Measurements from ENCODE around the gene ANAPC4. TPM values are rescaled to one million over a fixed set of nuclear protein-coding genes. Genes with fewer than 3 reads are reported as not detected.

The ANAPC4 gene
- polyA plus RNA-seq, 1 donor (not counting 4 experiments of a cell fraction or from before 2014, with no cell fraction given) = 26.9 TPM

DNA sequence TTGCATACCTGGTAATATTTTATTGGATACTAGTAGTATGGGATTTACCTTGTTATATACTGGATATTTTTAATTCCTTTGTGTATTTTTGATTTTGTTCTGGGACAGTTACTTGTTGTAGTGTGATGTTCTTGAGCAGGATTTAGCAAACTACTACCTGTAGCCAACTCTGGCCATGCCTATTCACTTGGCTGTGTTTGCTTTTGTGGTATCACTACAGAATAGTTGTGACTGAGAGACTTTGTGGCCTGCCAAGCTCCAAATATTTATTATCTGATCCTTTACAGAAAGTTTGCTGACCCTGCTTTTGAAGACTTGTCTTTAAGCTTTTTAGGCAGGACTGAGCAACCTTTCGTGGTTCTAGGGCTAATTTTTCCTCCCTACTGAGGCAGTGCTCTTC is 46.7 kb upstream of the ANAPC4 start:
- dilution Hi-C loops (cut with MboI; ENCODE audit: extremely low pct_ligation_motif_present, low sequenced_read_pairs) = no loop called here
- Histone ChIP-seq H3K4me2 (ENCODE audit: control insufficient read depth, extremely low read depth, insufficient read depth, low read depth, low read length) (no peak overlapping the region), H3K9me3 (ENCODE audit: control insufficient read depth, low read depth, low read length) (no peaks in the 10 kb centered on the region), H2AFZ (ENCODE audit: control insufficient read depth, low read length) (no peak overlapping the region), H3K79me2 (ENCODE audit: control insufficient read depth, insufficient read depth, low read length) (no peaks in the 10 kb centered on the region), H3K36me3 (ENCODE audit: control insufficient read depth in 2 of 2, extremely low read depth in 1 of 2, insufficient read depth in 2 of 2, low read length in 2 of 2) (no peaks in the 10 kb centered on the region), H3K4me3 (ENCODE audit: control insufficient read depth in 2 of 3, extremely low read depth in 1 of 3, insufficient read depth in 2 of 3, low read depth in 1 of 3, low read length in 3 of 3) (no peak overlapping the region), H3K27ac (ENCODE audit: control insufficient read depth, insufficient read depth, low read length) (no peak overlapping the region), H3K9ac (ENCODE audit: control insufficient read depth, extremely low read depth, insufficient read depth, low read length) (no peak overlapping the region), H3K27me3 (ENCODE audit: control insufficient read depth, extremely low read depth, insufficient read depth, low read length) (no peaks in the 10 kb centered on the region), H4K20me1 (ENCODE audit: control insufficient read depth, extremely low read depth, insufficient read depth, low read length) (no peaks in the 10 kb centered on the region), H3K4me1 (ENCODE audit: control insufficient read depth, extremely low read depth, insufficient read depth, low read length) (no peaks in the 10 kb centered on the region), H3K9me1 (ENCODE audit: control insufficient read depth, extremely low read depth, insufficient read depth, low read length) (no peaks in the 10 kb centered on the region)
- no peak for DNase-seq (ENCODE audit: low read depth, low spot score)
- FAIRE-seq = no peak
- no peak for TF ChIP-seq EZH2 (IDR thresholded peaks at IDR 0.05; ENCODE audit: low read length)
- TF ChIP-seq, protein P1, sequence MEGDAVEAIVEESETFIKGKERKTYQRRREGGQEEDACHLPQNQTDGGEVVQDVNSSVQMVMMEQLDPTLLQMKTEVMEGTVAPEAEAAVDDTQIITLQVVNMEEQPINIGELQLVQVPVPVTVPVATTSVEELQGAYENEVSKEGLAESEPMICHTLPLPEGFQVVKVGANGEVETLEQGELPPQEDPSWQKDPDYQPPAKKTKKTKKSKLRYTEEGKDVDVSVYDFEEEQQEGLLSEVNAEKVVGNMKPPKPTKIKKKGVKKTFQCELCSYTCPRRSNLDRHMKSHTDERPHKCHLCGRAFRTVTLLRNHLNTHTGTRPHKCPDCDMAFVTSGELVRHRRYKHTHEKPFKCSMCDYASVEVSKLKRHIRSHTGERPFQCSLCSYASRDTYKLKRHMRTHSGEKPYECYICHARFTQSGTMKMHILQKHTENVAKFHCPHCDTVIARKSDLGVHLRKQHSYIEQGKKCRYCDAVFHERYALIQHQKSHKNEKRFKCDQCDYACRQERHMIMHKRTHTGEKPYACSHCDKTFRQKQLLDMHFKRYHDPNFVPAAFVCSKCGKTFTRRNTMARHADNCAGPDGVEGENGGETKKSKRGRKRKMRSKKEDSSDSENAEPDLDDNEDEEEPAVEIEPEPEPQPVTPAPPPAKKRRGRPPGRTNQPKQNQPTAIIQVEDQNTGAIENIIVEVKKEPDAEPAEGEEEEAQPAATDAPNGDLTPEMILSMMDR (optimal IDR thresholded peaks at IDR 0.05 in 1 of 3, IDR thresholded peaks at IDR 0.05 in 1 of 3, conservative IDR thresholded peaks at IDR 0.05 in 1 of 3; ENCODE audit: extremely low read depth in 1 of 3, insufficient read depth in 2 of 3, low read length in 3 of 3) = no peak

DNA sequence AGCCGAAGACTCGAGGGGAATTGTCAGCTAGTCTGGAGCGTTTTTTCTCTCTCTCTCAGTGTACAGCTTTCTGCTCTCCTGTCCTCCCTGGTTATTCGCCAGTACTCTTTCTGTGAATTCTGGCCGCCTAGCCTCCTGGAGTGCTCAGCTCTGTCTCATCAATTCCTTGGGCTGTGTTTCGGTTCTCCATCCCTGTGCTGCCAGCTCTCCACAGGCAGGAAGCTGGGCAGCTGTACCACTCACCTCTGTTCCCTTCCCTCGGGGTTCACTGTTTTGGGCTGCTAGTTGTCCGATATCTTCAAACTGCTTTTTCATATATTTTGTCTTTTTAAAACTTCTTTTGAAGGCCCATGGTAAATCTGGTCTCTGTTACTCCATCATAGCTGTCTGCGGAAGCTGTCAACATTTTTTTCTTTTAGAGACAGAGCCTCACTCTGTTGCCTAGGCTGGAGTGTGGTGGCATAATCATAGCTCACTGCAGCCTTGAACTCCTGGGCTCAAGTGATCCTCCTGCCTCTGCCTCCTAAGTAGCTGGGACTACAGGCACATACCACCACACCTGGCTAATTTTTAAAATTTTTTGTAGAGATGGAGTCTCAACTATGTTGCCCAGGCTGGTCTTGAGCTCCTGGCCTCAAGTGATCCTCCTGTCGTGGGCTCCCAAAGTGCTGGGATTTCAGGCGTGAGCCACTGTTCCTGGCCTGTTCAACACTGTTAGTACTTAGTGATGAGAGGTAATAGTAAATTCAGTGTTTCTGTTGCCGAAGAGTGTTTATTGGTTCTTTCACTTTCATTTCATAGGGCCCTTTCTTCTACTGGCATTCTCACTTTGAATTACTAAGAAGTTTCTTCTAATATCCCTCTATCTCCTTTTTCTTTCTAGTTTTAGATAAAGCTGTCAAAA is 45.9 kb upstream of the ANAPC4 start:
- dilution Hi-C loops (cut with MboI; ENCODE audit: extremely low pct_ligation_motif_present, low sequenced_read_pairs) = no loop called here
- FAIRE-seq (no peak), DNase-seq (ENCODE audit: low read depth, low spot score) (no peak)
- Histone ChIP-seq H3K79me2 (ENCODE audit: control insufficient read depth, insufficient read depth, low read length) (no peaks in the 10 kb centered on the region), H3K27me3 (ENCODE audit: control insufficient read depth, extremely low read depth, insufficient read depth, low read length) (no peaks in the 10 kb centered on the region), H3K4me2 (ENCODE audit: control insufficient read depth, extremely low read depth, insufficient read depth, low read depth, low read length) (no peak overlapping the region), H3K4me1 (ENCODE audit: control insufficient read depth, extremely low read depth, insufficient read depth, low read length) (no peaks in the 10 kb centered on the region), H3K4me3 (ENCODE audit: control insufficient read depth in 2 of 3, extremely low read depth in 1 of 3, insufficient read depth in 2 of 3, low read depth in 1 of 3, low read length in 3 of 3) (no peak overlapping the region), H4K20me1 (ENCODE audit: control insufficient read depth, extremely low read depth, insufficient read depth, low read length) (no peaks in the 10 kb centered on the region), H3K27ac (ENCODE audit: control insufficient read depth, insufficient read depth, low read length) (no peak overlapping the region), H2AFZ (ENCODE audit: control insufficient read depth, low read length) (no peak overlapping the region), H3K36me3 (ENCODE audit: control insufficient read depth in 2 of 2, extremely low read depth in 1 of 2, insufficient read depth in 2 of 2, low read length in 2 of 2) (no peaks in the 10 kb centered on the region), H3K9ac (ENCODE audit: control insufficient read depth, extremely low read depth, insufficient read depth, low read length) (no peak overlapping the region), H3K9me1 (ENCODE audit: control insufficient read depth, extremely low read depth, insufficient read depth, low read length) (no peaks in the 10 kb centered on the region), H3K9me3 (ENCODE audit: control insufficient read depth, low read depth, low read length) (no peaks in the 10 kb centered on the region)
- no peak for TF ChIP-seq EZH2 (IDR thresholded peaks at IDR 0.05; ENCODE audit: low read length)
- TF ChIP-seq, protein P1 (optimal IDR thresholded peaks at IDR 0.05 in 1 of 3, IDR thresholded peaks at IDR 0.05 in 1 of 3, conservative IDR thresholded peaks at IDR 0.05 in 1 of 3; ENCODE audit: extremely low read depth in 1 of 3, insufficient read depth in 2 of 3, low read length in 3 of 3) = no peak

Measured in keratinocyte (primary cell).